ENCODE results near the gene CHD2. TPM values are rescaled to one million over a fixed set of nuclear protein-coding genes. Genes with fewer than 3 reads are reported as not detected.

CHD2 gene
- total and polyA plus RNA-seq, 2 donors (not counting 3 experiments of a cell fraction or from before 2014, with no cell fraction given) = 53.8 to 97.9 TPM

- DNase-seq (ENCODE audit: low read depth, low spot score) = no peak
- BruUV-seq (replicated peaks) = no TSS peak
- intact Hi-C loops (cut with micrococcal nuclease) (no loop called here), dilution Hi-C loops (cut with MboI; ENCODE audit: extremely low pct_ligation_motif_present, low sequenced_read_pairs) (no loop called here)
- Histone ChIP-seq H4K20me1 (replicated peaks; ENCODE audit: control insufficient read depth, extremely low read depth, insufficient read depth, low read length) (no peaks in the 10 kb centered on the region), H3K4me2 (ENCODE audit: insufficient read depth, low read length) (no peak overlapping the region), H3K79me2 (ENCODE audit: control insufficient read depth, insufficient read depth, low read length) (peaks cover 33% of the 10 kb centered on the region), H2AFZ (ENCODE audit: low read depth, low read length) (no peak overlapping the region), H3K27me3 (ENCODE audit: control insufficient read depth in 2 of 2, insufficient read depth in 2 of 2, low read length in 2 of 2) (no peaks in the 10 kb centered on the region), H3K9me3 (replicated peaks; ENCODE audit: control insufficient read depth, insufficient read depth, low read length) (no peaks in the 10 kb centered on the region), H3K9ac (replicated peaks; ENCODE audit: extremely low read depth, insufficient read depth, low read length) (no peak overlapping the region), H3K27ac (ENCODE audit: insufficient read depth, low read depth, low read length) (no peak overlapping the region), H3K4me1 (ENCODE audit: control insufficient read depth, extremely low read depth, insufficient read depth, low read length) (no peaks in the 10 kb centered on the region), H3K36me3 (ENCODE audit: control insufficient read depth in 2 of 2, extremely low read depth in 1 of 2, insufficient read depth in 2 of 2, low read length in 2 of 2) (peaks cover 23 to 33% of the 10 kb centered on the region in 2 experiments), H3K4me3 (replicated peaks in 1 of 3; ENCODE audit: insufficient read depth in 1 of 3, low read depth in 1 of 3, low read length in 3 of 3) (no peak overlapping the region), H3K9me1 (replicated peaks; ENCODE audit: control insufficient read depth, extremely low read depth, insufficient read depth, low read length) (no peaks in the 10 kb centered on the region)
- POLR2A ChIA-PET = interaction anchor here (1.2 kb wide), 1 partner anchor 10 kb away, joined by 3 read pairs; no protein-coding TSS in a partner anchor
- TF ChIP-seq MYC (IDR thresholded peaks at IDR 0.05; ENCODE audit: low read depth, low read length) (no peak), FOS (IDR thresholded peaks at IDR 0.05; ENCODE audit: borderline replicate concordance, insufficient read depth, low read length) (no peak), GATA2 (IDR thresholded peaks at IDR 0.05; ENCODE audit: insufficient read depth, insufficient read length, low read depth, low read length) (no peak), POLR2AphosphoS5 (IDR thresholded peaks at IDR 0.05; ENCODE audit: insufficient read depth, low read depth, low read length) (no peak), JUN (IDR thresholded peaks at IDR 0.05; ENCODE audit: borderline replicate concordance, insufficient read depth, insufficient read length, low read depth) (no peak), POLR2A (IDR thresholded peaks at IDR 0.05; ENCODE audit: low read depth, low read length) (no peak), EZH2 (IDR thresholded peaks at IDR 0.05; ENCODE audit: borderline replicate concordance, low read depth, low read length, severe bottlenecking) (no peak), CTCF (IDR thresholded peaks at IDR 0.05; ENCODE audit: extremely low read depth in 1 of 2, insufficient read depth in 1 of 2, low read depth in 1 of 2, low read length in 2 of 2) (no peak), MAX (IDR thresholded peaks at IDR 0.05; ENCODE audit: insufficient read depth, insufficient read length) (no peak)
- FAIRE-seq = no peak
- CTCF ChIA-PET = interaction anchor here (1.0 to 1.5 kb wide), 6 partner anchors 10 to 51 kb away, joined by 3 to 5 read pairs (median 4); no protein-coding TSS in a partner anchor
Observed at GRCh38 chr15:92974183-92974915, 74.2 kb downstream of the CHD2 start.
